ENCODE measurements around the gene USH1G.

Gene USH1G

DNA sequence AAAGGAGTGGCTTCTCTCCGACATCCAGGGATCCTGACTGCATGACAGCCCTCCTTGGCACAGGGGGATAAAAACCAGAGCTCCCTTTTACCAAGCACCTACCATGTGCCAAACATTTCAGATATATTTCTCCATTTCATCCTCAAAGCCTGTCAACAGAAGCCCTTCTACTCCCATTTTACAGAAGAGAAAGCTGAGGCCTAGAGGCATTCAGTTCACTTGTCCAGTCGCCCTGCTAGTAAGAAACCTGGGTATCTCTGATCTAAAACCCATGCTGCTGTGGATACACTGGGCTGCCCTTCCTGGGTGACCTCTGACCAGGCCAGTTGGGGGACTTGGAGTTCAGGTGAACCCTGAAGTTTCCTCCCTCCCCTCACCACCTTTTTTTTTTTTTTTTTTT is 44.4 kb downstream of the USH1G start:
- Histone ChIP-seq H3K4me3 (replicated peaks; ENCODE audit: low read depth, low read length) (no peak overlapping the region), H3K27me3 (replicated peaks; ENCODE audit: control insufficient read depth, insufficient read depth, low read length) (peaks cover 1% of the 10 kb centered on the region; the same call in 1 of the 2 replicates), H3K36me3 (ENCODE audit: control insufficient read depth, insufficient read depth, low read length) (no peaks in the 10 kb centered on the region)
- no peak for DNase-seq (ENCODE audit: extremely low read depth, insufficient read length)
- TF ChIP-seq CTCF (IDR thresholded peaks at IDR 0.05; ENCODE audit: insufficient read depth, low read length, poor library complexity, severe bottlenecking), result no peak

DNA sequence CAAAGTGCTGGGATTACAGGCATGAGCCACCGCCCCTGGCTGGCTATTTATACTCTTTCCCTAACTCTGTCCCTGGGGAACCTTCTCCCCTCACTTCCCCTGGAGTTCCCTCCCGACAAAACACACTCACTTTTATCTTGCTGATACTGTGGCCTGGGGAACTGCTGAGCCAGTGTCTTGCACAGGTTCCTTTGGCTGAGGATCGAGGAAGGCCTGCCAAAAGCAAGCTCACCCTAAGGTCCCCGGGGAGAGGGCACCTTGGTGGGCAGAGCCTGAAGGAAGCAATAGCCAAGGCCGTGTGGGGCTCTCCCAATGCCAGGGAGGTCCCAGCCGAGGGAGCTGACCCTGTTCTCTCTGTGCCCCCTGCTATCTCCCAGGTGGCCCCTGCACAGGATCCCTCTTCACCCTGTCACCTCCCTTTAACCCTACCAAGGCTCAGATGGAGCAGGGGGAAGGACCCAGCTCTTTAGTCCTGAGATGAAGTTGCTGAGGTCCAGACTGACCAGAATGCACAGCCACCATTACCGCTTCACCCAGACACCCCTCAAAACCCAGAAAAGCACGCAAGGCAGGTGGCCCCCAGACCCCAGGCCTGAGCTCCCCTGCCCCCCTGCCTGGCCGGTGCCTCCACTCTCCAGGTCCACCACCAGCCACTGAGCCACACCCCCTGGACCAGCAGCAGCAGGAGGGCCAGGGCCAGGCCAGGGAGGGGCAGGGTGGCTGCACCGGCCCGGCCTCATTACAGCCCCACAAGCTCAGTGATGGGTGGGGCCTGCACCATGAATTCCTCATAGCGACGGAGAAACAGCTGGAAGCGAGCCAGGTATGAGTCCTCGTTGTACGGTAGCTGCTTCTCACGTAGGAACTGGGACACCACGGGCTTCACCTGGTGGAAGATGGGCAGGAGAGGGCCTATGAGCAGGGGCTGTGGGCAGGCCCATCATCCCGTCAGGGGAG is 45.2 kb downstream of the USH1G start:
- Histone ChIP-seq H3K27me3 (replicated peaks; ENCODE audit: control insufficient read depth, insufficient read depth, low read length) (peaks cover 1% of the 10 kb centered on the region; the same call in 1 of the 2 replicates), H3K36me3 (ENCODE audit: control insufficient read depth, insufficient read depth, low read length) (no peaks in the 10 kb centered on the region), H3K4me3 (replicated peaks; ENCODE audit: low read depth, low read length) (no peak overlapping the region)
- TF ChIP-seq CTCF (IDR thresholded peaks at IDR 0.05; ENCODE audit: insufficient read depth, low read length, poor library complexity, severe bottlenecking), result no peak
- DNase-seq (ENCODE audit: extremely low read depth, insufficient read length), result no peak

- TF ChIP-seq CTCF (IDR thresholded peaks at IDR 0.05; ENCODE audit: insufficient read depth, low read length, poor library complexity, severe bottlenecking), result no peak
- no peak for DNase-seq (ENCODE audit: extremely low read depth, insufficient read length)
- no peak overlapping the region for H3K4me3 ChIP-seq (replicated peaks; ENCODE audit: low read depth, low read length)
- H3K27me3 ChIP-seq (replicated peaks; ENCODE audit: control insufficient read depth, insufficient read depth, low read length), result peaks cover 1% of the 10 kb centered on the region; the same call in 1 of the 2 replicates
- peaks cover 3% of the 10 kb centered on the region for H3K36me3 ChIP-seq (ENCODE audit: control insufficient read depth, insufficient read depth, low read length)
Observed at GRCh38 chr17:74875977-74876593, 47.0 kb downstream of the USH1G start.

GRCh38 chr17:74875155-74875976 is 47.7 kb downstream of the USH1G start:
- TF ChIP-seq CTCF (IDR thresholded peaks at IDR 0.05; ENCODE audit: insufficient read depth, low read length, poor library complexity, severe bottlenecking), result no peak
- no peak overlapping the region for H3K4me3 ChIP-seq (replicated peaks; ENCODE audit: low read depth, low read length)
- peaks cover 4% of the 10 kb centered on the region for H3K36me3 ChIP-seq (ENCODE audit: control insufficient read depth, insufficient read depth, low read length)
- H3K27me3 ChIP-seq (replicated peaks; ENCODE audit: control insufficient read depth, insufficient read depth, low read length), result no peaks in the 10 kb centered on the region
- DNase-seq (ENCODE audit: extremely low read depth, insufficient read length), result no peak

GRCh38 chr17:74874615-74875037 is 48.4 kb downstream of the USH1G start:
- H3K36me3 ChIP-seq (ENCODE audit: control insufficient read depth, insufficient read depth, low read length), result peaks cover 8% of the 10 kb centered on the region
- no peak for TF ChIP-seq CTCF (IDR thresholded peaks at IDR 0.05; ENCODE audit: insufficient read depth, low read length, poor library complexity, severe bottlenecking)
- no peak for DNase-seq (ENCODE audit: extremely low read depth, insufficient read length)
- no peak overlapping the region for H3K4me3 ChIP-seq (replicated peaks; ENCODE audit: low read depth, low read length)
- no peaks in the 10 kb centered on the region for H3K27me3 ChIP-seq (replicated peaks; ENCODE audit: control insufficient read depth, insufficient read depth, low read length)
